ENCODE measurements around the gene PABPN1.

DNA sequence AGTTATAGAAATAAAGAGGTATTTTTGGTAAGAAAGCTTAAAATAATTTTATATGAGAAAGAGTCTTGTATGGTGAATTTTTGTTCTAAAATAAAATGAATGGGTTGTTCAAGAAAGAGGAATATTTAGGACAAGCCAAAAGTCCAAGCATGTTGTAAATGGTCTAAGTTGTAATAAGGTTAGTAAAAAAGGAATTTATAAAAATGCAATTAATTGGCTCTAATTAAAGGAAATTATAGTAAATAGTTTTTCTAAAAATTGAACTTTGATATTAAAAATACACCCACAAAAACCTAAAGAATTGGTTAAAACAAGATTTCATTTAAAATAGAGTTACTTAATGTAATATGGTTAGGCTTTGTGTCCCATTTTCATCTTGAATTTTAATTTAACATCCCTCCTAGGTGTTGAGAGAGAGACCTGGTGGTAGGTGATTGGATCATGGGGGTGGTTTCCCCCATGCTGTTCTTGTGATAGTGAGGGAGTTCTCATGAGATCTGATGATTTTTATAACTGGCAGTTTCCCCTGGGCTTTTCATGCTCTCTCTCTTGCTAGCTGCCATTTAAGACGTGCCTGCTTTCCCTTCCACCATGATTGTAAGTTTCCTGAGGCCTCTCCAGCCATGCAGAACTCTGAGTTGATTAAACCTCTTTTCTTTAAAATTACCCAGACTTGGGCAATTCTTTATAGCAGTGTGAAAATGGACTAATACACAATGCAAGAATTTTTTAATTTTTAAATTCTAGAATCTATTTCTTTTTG lies 18.4 kb downstream of the PABPN1 start:
- TF ChIP-seq SMC3 (conservative IDR thresholded peaks at IDR 0.05; ENCODE audit: poor library complexity) = no peak
- TF ChIP-seq, protein P1, sequence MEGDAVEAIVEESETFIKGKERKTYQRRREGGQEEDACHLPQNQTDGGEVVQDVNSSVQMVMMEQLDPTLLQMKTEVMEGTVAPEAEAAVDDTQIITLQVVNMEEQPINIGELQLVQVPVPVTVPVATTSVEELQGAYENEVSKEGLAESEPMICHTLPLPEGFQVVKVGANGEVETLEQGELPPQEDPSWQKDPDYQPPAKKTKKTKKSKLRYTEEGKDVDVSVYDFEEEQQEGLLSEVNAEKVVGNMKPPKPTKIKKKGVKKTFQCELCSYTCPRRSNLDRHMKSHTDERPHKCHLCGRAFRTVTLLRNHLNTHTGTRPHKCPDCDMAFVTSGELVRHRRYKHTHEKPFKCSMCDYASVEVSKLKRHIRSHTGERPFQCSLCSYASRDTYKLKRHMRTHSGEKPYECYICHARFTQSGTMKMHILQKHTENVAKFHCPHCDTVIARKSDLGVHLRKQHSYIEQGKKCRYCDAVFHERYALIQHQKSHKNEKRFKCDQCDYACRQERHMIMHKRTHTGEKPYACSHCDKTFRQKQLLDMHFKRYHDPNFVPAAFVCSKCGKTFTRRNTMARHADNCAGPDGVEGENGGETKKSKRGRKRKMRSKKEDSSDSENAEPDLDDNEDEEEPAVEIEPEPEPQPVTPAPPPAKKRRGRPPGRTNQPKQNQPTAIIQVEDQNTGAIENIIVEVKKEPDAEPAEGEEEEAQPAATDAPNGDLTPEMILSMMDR (IDR thresholded peaks at IDR 0.05; ENCODE audit: poor library complexity, severe bottlenecking) = no peak
- no peak for TF ChIP-seq EZH2 (IDR thresholded peaks at IDR 0.05; ENCODE audit: borderline replicate concordance, insufficient read depth, low read length, poor library complexity, severe bottlenecking)
- TF ChIP-seq, protein P2, sequence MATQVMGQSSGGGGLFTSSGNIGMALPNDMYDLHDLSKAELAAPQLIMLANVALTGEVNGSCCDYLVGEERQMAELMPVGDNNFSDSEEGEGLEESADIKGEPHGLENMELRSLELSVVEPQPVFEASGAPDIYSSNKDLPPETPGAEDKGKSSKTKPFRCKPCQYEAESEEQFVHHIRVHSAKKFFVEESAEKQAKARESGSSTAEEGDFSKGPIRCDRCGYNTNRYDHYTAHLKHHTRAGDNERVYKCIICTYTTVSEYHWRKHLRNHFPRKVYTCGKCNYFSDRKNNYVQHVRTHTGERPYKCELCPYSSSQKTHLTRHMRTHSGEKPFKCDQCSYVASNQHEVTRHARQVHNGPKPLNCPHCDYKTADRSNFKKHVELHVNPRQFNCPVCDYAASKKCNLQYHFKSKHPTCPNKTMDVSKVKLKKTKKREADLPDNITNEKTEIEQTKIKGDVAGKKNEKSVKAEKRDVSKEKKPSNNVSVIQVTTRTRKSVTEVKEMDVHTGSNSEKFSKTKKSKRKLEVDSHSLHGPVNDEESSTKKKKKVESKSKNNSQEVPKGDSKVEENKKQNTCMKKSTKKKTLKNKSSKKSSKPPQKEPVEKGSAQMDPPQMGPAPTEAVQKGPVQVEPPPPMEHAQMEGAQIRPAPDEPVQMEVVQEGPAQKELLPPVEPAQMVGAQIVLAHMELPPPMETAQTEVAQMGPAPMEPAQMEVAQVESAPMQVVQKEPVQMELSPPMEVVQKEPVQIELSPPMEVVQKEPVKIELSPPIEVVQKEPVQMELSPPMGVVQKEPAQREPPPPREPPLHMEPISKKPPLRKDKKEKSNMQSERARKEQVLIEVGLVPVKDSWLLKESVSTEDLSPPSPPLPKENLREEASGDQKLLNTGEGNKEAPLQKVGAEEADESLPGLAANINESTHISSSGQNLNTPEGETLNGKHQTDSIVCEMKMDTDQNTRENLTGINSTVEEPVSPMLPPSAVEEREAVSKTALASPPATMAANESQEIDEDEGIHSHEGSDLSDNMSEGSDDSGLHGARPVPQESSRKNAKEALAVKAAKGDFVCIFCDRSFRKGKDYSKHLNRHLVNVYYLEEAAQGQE (IDR thresholded peaks at IDR 0.05; ENCODE audit: borderline replicate concordance) = no peak

Data from neural cell (in vitro differentiated cells).